SH-SY5Y (cell line): ENCODE data around the gene IFNK.

Source experiments
- GATA2 ChIP-seq: IDR thresholded peaks from 2 replicates; pipeline ENCODE4 v1.6.1; 2011; ENCODE audit warnings: mild to moderate bottlenecking, low read depth, low read length
- GATA3 ChIP-seq: IDR thresholded peaks from 2 replicates; pipeline ENCODE4 v1.6.1; 2011; ENCODE audit warnings: low read depth, mild to moderate bottlenecking, low read length, moderate library complexity

The IFNK gene

GRCh38 chr9:27524236-27524635 is at the start of gene IFNK:
Gene IFNK, plus strand, starts transcription at chr9:27524290. Its CDS starts 47 bp downstream, at chr9:27524337.
- TF ChIP-seq GATA3 (no peak), GATA2 (no peak)

GRCh38 chr9:27474305-27474704 is 49.8 kb upstream of the IFNK start:
- TF ChIP-seq GATA3 (no peak), GATA2 (no peak)

GRCh38 chr9:27475057-27475595 is 49.0 kb upstream of the IFNK start:
- TF ChIP-seq GATA2, result no peak
- TF ChIP-seq GATA3, result no peak

- TF ChIP-seq GATA3 (no peak), GATA2 (no peak)
Measured at GRCh38 chr9:27476870-27477515, 47.1 kb upstream of the IFNK start.

- TF ChIP-seq GATA2 (no peak), GATA3 (no peak)
Measured at GRCh38 chr9:27478322-27478721, 45.8 kb upstream of the IFNK start.

GRCh38 chr9:27482709-27483108 is 41.4 kb upstream of the IFNK start:
- TF ChIP-seq GATA2 (no peak), GATA3 (no peak)

GRCh38 chr9:27483576-27483975 is 40.5 kb upstream of the IFNK start:
- TF ChIP-seq GATA2 (no peak), GATA3 (no peak)

- no peak for TF ChIP-seq GATA2
- TF ChIP-seq GATA3, result no peak
Measured at GRCh38 chr9:27485158-27485557, 38.9 kb upstream of the IFNK start.

- no peak for TF ChIP-seq GATA2
- no peak for TF ChIP-seq GATA3
Measured at GRCh38 chr9:27487128-27487640, 36.9 kb upstream of the IFNK start.

GRCh38 chr9:27487927-27488326 is 36.2 kb upstream of the IFNK start:
- TF ChIP-seq GATA3, result no peak
- TF ChIP-seq GATA2, result no peak

- TF ChIP-seq GATA3 (no peak), GATA2 (no peak)
Measured at GRCh38 chr9:27489087-27489876, 34.8 kb upstream of the IFNK start.

- TF ChIP-seq GATA3, result no peak
Measured at GRCh38 chr9:27491154-27491553, 32.9 kb upstream of the IFNK start.

GRCh38 chr9:27495480-27496134 is 28.5 kb upstream of the IFNK start:
- TF ChIP-seq GATA3 (no peak), GATA2 (no peak)

GRCh38 chr9:27496135-27496504 is 28.0 kb upstream of the IFNK start:
- TF ChIP-seq GATA2 (no peak), GATA3 (no peak)

- no peak for TF ChIP-seq GATA2
- TF ChIP-seq GATA3, result no peak
Measured at GRCh38 chr9:27497883-27498417, 26.1 kb upstream of the IFNK start.
